Stomach (tissue), 9 donors: Measurements from ENCODE around the gene CRTC2. TPM values are rescaled to one million over a fixed set of nuclear protein-coding genes. Genes with fewer than 3 reads are reported as not detected.

Source experiments
- DNase-seq, 2 donors: peaks; one replicate each; pipeline versions ENCODE4 v3.0.0 to v3.0.0-alpha.2; 2013 to 2019
- H3K27ac ChIP-seq, 5 donors: fragments of 200-600 bp in 4 of 5; sonication (generic) in 4 of 5; one replicate each; pipeline ENCODE4 v1.5.1; 2013 to 2019; ENCODE audit warnings: mild to moderate bottlenecking in 1 of 5, moderate library complexity in 1 of 5
- H3K27me3 ChIP-seq, 3 donors: fragments of 200-600 bp; sonication (generic); one replicate each; pipeline ENCODE4 v1.5.1; 2017 to 2019; ENCODE audit warnings: mixed run types in 1 of 3
- H3K36me3 ChIP-seq, 4 donors: fragments of 200-600 bp; sonication (generic); 1 replicate in 3 of 4; 2 replicates in 1 of 4; pipeline ENCODE4 v1.5.1; 2016 to 2019
- H3K4me1 ChIP-seq, 4 donors: fragments of 200-600 bp; sonication (generic); one replicate each; pipeline ENCODE4 v1.5.1; 2016 to 2019
- H3K4me3 ChIP-seq, 4 donors: fragments of 200-600 bp; sonication (generic) in 3 of 4; one replicate each; pipeline ENCODE4 v1.5.1; 2016 to 2019; ENCODE audit warnings: mild to moderate bottlenecking in 1 of 4
- H3K9me3 ChIP-seq, 4 donors: fragments of 200-600 bp; sonication (generic); one replicate each; pipeline ENCODE4 v1.5.1; 2016 to 2019
- CTCF ChIP-seq, 7 experiments: fragments of 450-650 bp in 4 of 7; fragments of 200-600 bp in 3 of 7; sonication (generic) in 3 of 7; IDR thresholded peaks; one replicate each; pipeline ENCODE4 v1.5.1; 2016 to 2019; ENCODE audit warnings: antibody characterized with exemption in 7 of 7, control low read depth in 2 of 7, mild to moderate bottlenecking in 1 of 7
- EP300 ChIP-seq: sonication (generic); formaldehyde crosslinking; IDR thresholded peaks from one replicate; pipeline ENCODE4 v1.6.1; 2017; ENCODE audit warnings: antibody characterized with exemption
- POLR2A ChIP-seq, 4 donors: fragments of 450-650 bp; IDR thresholded peaks; one replicate each; pipeline ENCODE4 v1.6.1; 2016; ENCODE audit warnings: antibody characterized with exemption in 4 of 4, control low read depth in 2 of 4, mild to moderate bottlenecking in 1 of 4, moderate library complexity in 1 of 4
- POLR2AphosphoS5 ChIP-seq, 3 donors: sonication (generic); formaldehyde crosslinking; IDR thresholded peaks; one replicate each; pipeline ENCODE4 v1.6.1; 2016; ENCODE audit warnings: antibody characterized with exemption in 3 of 3
- WGBS, 5 donors: extraction: QIAGEN DNeasy Blood & Tissue Kit in 3 of 5; methylation state at CpG; one replicate each; pipeline versions ENCODE4 v1.1.5 to v1.1.7; 2013 to 2018; 5-methylcytosine and 5-hydroxymethylcytosine counted together
- intact Hi-C: fragments of 100-400 bp; cut with DNase I; formaldehyde crosslinking; loops from one replicate; pipeline ENCODE4 v1.15.1; 2023; ENCODE audit warnings: low total_unique reads
- polyA plus RNA-seq, 3 donors: library from polyadenylated mRNA; stranded (reverse); fragments of 200-250 nt; gene quantifications; one replicate each; pipeline ENCODE4 v1.2.3, GENCODE V29; 2013
- total RNA-seq, 5 donors: library from RNA; depleted of rRNA; stranded (reverse); fragments of >200 nt; gene quantifications; one replicate each; pipeline versions ENCODE4 v1.1.0 to v1.2.3, GENCODE V29; 2014 to 2016
- donor health status: healthy with polysubstance abuse.
- donor health status: Bipolar disorder and iron deficiency.
- donor health status: healthy.

CRTC2 gene
- total and polyA plus RNA-seq, 8 donors: 1.4 to 49.6 (median 21.6) TPM

GRCh38 chr1:153940756-153941155, 17.7 kb downstream of the CRTC2 start:
- DNase-seq: no peak
- Histone ChIP-seq H3K4me3 (no peak overlapping the region), H3K4me1 (peaks cover 9 to 29% (median 18%) of the 10 kb centered on the region in 4 donors), H3K36me3 (peaks cover 49 to 82% (median 80%) of the 10 kb centered on the region in 4 donors), H3K27ac (no peak overlapping the region), H3K9me3 (no peaks in the 10 kb centered on the region), H3K27me3 (no peaks in the 10 kb centered on the region)
- WGBS, 5 donors: 86 to 96% (median 93%) methylated on average over 6 to 8 of the region's 8 CpGs
- intact Hi-C loops: loop anchor here (10.0 kb wide), 1 partner anchor 146 kb away; no protein-coding TSS in a partner anchor
- TF ChIP-seq EP300: no peak
- TF ChIP-seq CTCF (IDR thresholded peaks at IDR 0.05): no peak
- no peak for TF ChIP-seq POLR2A (IDR thresholded peaks at IDR 0.05)
- no peak for TF ChIP-seq POLR2AphosphoS5 (IDR thresholded peaks at IDR 0.05)

- H3K27ac ChIP-seq: no peak overlapping the region
- H3K4me1 ChIP-seq: peaks cover 0 to 16% (median 8%) of the 10 kb centered on the region in 4 donors
- intact Hi-C loops: no loop called here
- H3K9me3 ChIP-seq: no peaks in the 10 kb centered on the region
- 89 to 97% (median 94%) methylated on average over 10 to 12 of the region's 12 CpGs for WGBS, 5 donors
- no peak overlapping the region for H3K4me3 ChIP-seq
- DNase-seq: no peak
- peaks cover 62 to 95% (median 93%) of the 10 kb centered on the region in 4 donors for H3K36me3 ChIP-seq
- no peaks in the 10 kb centered on the region for H3K27me3 ChIP-seq
- TF ChIP-seq CTCF (IDR thresholded peaks at IDR 0.05) (no peak), POLR2AphosphoS5 (IDR thresholded peaks at IDR 0.05) (no peak), POLR2A (IDR thresholded peaks at IDR 0.05) (no peak), EP300 (no peak)
Measured at GRCh38 chr1:153939476-153939875, 18.9 kb downstream of the CRTC2 start.

- no peak for DNase-seq
- peaks cover 66 to 96% (median 96%) of the 10 kb centered on the region in 4 donors for H3K36me3 ChIP-seq
- peaks cover 0 to 12% (median 5%) of the 10 kb centered on the region in 4 donors for H3K4me1 ChIP-seq
- no peaks in the 10 kb centered on the region for H3K9me3 ChIP-seq
- no peaks in the 10 kb centered on the region for H3K27me3 ChIP-seq
- TF ChIP-seq POLR2AphosphoS5 (IDR thresholded peaks at IDR 0.05) (no peak), CTCF (IDR thresholded peaks at IDR 0.05) (no peak), POLR2A (IDR thresholded peaks at IDR 0.05) (no peak), EP300 (no peak)
- 88 to 96% (median 92%) methylated on average over 3 of the region's 3 CpGs for WGBS, 5 donors
- intact Hi-C loops: no loop called here
- H3K4me3 ChIP-seq: no peak overlapping the region
- no peak overlapping the region for H3K27ac ChIP-seq
Measured at GRCh38 chr1:153938996-153939395, 19.4 kb downstream of the CRTC2 start.

- H3K27ac ChIP-seq: no peak overlapping the region
- intact Hi-C loops: no loop called here
- WGBS, 5 donors: 92 to 97% (median 97%) methylated on average over 7 to 10 of the region's 10 CpGs
- no peaks in the 10 kb centered on the region for H3K9me3 ChIP-seq
- TF ChIP-seq CTCF (IDR thresholded peaks at IDR 0.05) (no peak), POLR2AphosphoS5 (IDR thresholded peaks at IDR 0.05) (no peak), EP300 (no peak), POLR2A (IDR thresholded peaks at IDR 0.05) (no peak)
- no peak for DNase-seq
- peaks cover 83 to 100% (median 99%) of the 10 kb centered on the region in 4 donors for H3K36me3 ChIP-seq
- no peak overlapping the region for H3K4me3 ChIP-seq
- no peaks in the 10 kb centered on the region for H3K4me1 ChIP-seq
- no peaks in the 10 kb centered on the region for H3K27me3 ChIP-seq
Measured at GRCh38 chr1:153937331-153937730, 21.1 kb downstream of the CRTC2 start.
